ENCODE results near the gene IGDCC3.

DNA sequence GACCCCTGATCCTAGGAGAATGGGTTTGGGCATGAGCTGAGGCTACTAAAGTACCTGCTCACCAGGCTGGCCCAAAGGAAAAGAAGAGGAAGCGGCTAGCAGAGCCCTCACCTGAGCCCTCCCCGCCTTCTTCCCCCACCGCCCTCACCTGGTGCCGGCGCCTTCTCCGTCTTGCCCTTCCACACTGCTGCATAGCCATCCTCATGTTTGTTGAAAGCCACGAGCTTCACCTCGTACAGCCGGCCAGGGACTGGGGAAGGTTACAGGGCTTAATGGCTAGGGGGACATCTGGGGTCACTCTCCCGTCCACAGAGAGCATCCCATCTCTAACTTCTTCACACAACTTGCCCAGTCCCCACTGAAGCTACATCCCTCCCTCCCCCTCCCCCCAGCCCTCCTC lies 13.9 kb upstream of the IGDCC3 start:
- TF ChIP-seq, protein P1, sequence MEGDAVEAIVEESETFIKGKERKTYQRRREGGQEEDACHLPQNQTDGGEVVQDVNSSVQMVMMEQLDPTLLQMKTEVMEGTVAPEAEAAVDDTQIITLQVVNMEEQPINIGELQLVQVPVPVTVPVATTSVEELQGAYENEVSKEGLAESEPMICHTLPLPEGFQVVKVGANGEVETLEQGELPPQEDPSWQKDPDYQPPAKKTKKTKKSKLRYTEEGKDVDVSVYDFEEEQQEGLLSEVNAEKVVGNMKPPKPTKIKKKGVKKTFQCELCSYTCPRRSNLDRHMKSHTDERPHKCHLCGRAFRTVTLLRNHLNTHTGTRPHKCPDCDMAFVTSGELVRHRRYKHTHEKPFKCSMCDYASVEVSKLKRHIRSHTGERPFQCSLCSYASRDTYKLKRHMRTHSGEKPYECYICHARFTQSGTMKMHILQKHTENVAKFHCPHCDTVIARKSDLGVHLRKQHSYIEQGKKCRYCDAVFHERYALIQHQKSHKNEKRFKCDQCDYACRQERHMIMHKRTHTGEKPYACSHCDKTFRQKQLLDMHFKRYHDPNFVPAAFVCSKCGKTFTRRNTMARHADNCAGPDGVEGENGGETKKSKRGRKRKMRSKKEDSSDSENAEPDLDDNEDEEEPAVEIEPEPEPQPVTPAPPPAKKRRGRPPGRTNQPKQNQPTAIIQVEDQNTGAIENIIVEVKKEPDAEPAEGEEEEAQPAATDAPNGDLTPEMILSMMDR (IDR thresholded peaks at IDR 0.05; ENCODE audit: insufficient read depth, low read length, poor library complexity, severe bottlenecking): no peak
- TF ChIP-seq EZH2phosphoT487 (conservative IDR thresholded peaks at IDR 0.05; ENCODE audit: low read length): no peak
